BLaER1 (cell line): ENCODE measurements around the gene SPTBN1.

Source experiments
- H3K27ac ChIP-seq: shearing (Covaris generic); formaldehyde crosslinking; 2 replicates; pipeline ENCODE4 v1.8.1; 2022
- H3K27me3 ChIP-seq: shearing (Covaris generic); formaldehyde crosslinking; 2 replicates; pipeline ENCODE4 v1.8.1; 2022
- H3K36me3 ChIP-seq: shearing (Covaris generic); formaldehyde crosslinking; 2 replicates; pipeline ENCODE4 v1.8.1; 2022
- H3K4me1 ChIP-seq: shearing (Covaris generic); formaldehyde crosslinking; 2 replicates; pipeline ENCODE4 v1.8.1; 2022
- H3K4me2 ChIP-seq: shearing (Covaris generic); formaldehyde crosslinking; 2 replicates; pipeline ENCODE4 v1.8.1; 2022
- H3K4me3 ChIP-seq: shearing (Covaris generic); formaldehyde crosslinking; 2 replicates; pipeline ENCODE4 v1.8.1; 2022
- H3K9ac ChIP-seq: shearing (Covaris generic); formaldehyde crosslinking; 2 replicates; pipeline ENCODE4 v1.8.1; 2022
- H3K9me3 ChIP-seq: shearing (Covaris generic); formaldehyde crosslinking; 2 replicates; pipeline ENCODE4 v1.8.1; 2022
- H4K20me1 ChIP-seq: shearing (Covaris generic); formaldehyde crosslinking; 2 replicates; pipeline ENCODE4 v1.8.1; 2022
- Cebpa-rat ChIP-seq: shearing (Covaris generic); IDR thresholded peaks from 2 replicates; pipeline ENCODE4 v1.8.1; 2022

SPTBN1 gene

GRCh38 chr2:54656863-54657262, 200.7 kb downstream of the SPTBN1 start:
- H3K36me3 ChIP-seq, result peaks cover 100% of the 10 kb centered on the region
- no peak for TF ChIP-seq Cebpa-rat

GRCh38 chr2:54657664-54658083, 201.5 kb downstream of the SPTBN1 start:
- no peak overlapping the region for H3K27ac ChIP-seq
- peaks cover 100% of the 10 kb centered on the region for H3K36me3 ChIP-seq
- H3K4me3 ChIP-seq, result no peak overlapping the region
- H3K4me2 ChIP-seq, result no peak overlapping the region
- H3K9ac ChIP-seq, result no peak overlapping the region
- no peak for TF ChIP-seq Cebpa-rat
- H3K9me3 ChIP-seq, result no peaks in the 10 kb centered on the region
- H4K20me1 ChIP-seq, result peaks cover 98% of the 10 kb centered on the region
- H3K27me3 ChIP-seq, result no peaks in the 10 kb centered on the region
- no peaks in the 10 kb centered on the region for H3K4me1 ChIP-seq

More at GRCh38 chr2:54656863-54657262, 200.7 kb downstream of the SPTBN1 start:
- Histone ChIP-seq H3K27ac (no peak overlapping the region), H3K4me3 (no peak overlapping the region), H4K20me1 (peaks cover 100% of the 10 kb centered on the region), H3K27me3 (no peaks in the 10 kb centered on the region), H3K4me1 (no peaks in the 10 kb centered on the region), H3K9ac (no peak overlapping the region), H3K9me3 (no peaks in the 10 kb centered on the region), H3K4me2 (no peak overlapping the region)

GRCh38 chr2:54658564-54659071, 202.5 kb downstream of the SPTBN1 start:
- no peak overlapping the region for H3K9ac ChIP-seq
- H3K4me3 ChIP-seq, result no peak overlapping the region
- H3K4me2 ChIP-seq, result no peak overlapping the region
- TF ChIP-seq Cebpa-rat, result no peak
- no peaks in the 10 kb centered on the region for H3K27me3 ChIP-seq
- no peaks in the 10 kb centered on the region for H3K9me3 ChIP-seq
- H3K27ac ChIP-seq, result no peak overlapping the region
- peaks cover 98% of the 10 kb centered on the region for H4K20me1 ChIP-seq
- H3K36me3 ChIP-seq, result peaks cover 100% of the 10 kb centered on the region
- no peaks in the 10 kb centered on the region for H3K4me1 ChIP-seq

GRCh38 chr2:54659527-54659926, 203.4 kb downstream of the SPTBN1 start:
- Histone ChIP-seq H3K9ac (no peak overlapping the region), H3K9me3 (no peaks in the 10 kb centered on the region), H3K4me2 (no peak overlapping the region), H3K4me1 (no peaks in the 10 kb centered on the region), H4K20me1 (peaks cover 98% of the 10 kb centered on the region), H3K36me3 (peaks cover 100% of the 10 kb centered on the region), H3K27ac (no peak overlapping the region), H3K27me3 (no peaks in the 10 kb centered on the region), H3K4me3 (no peak overlapping the region)
- TF ChIP-seq Cebpa-rat, result no peak

- Histone ChIP-seq H3K9me3 (no peaks in the 10 kb centered on the region), H4K20me1 (peaks cover 98% of the 10 kb centered on the region), H3K9ac (no peak overlapping the region), H3K4me2 (no peak overlapping the region), H3K36me3 (peaks cover 100% of the 10 kb centered on the region), H3K4me1 (no peaks in the 10 kb centered on the region), H3K27me3 (no peaks in the 10 kb centered on the region), H3K4me3 (no peak overlapping the region), H3K27ac (no peak overlapping the region)
- no peak for TF ChIP-seq Cebpa-rat
These were observed 204.6 kb downstream of the SPTBN1 start for GRCh38 chr2:54660752-54661151.

GRCh38 chr2:54663424-54664030, 207.4 kb downstream of the SPTBN1 start:
- Histone ChIP-seq H3K9me3 (no peaks in the 10 kb centered on the region), H3K4me3 (no peak overlapping the region), H3K27me3 (no peaks in the 10 kb centered on the region), H4K20me1 (peaks cover 98% of the 10 kb centered on the region), H3K4me2 (no peak overlapping the region), H3K4me1 (no peaks in the 10 kb centered on the region), H3K36me3 (peaks cover 100% of the 10 kb centered on the region), H3K27ac (no peak overlapping the region), H3K9ac (no peak overlapping the region)
- TF ChIP-seq Cebpa-rat, result no peak

GRCh38 chr2:54664238-54664786, 208.2 kb downstream of the SPTBN1 start:
- Histone ChIP-seq H3K4me3 (no peak overlapping the region), H3K4me1 (no peaks in the 10 kb centered on the region), H3K27ac (no peak overlapping the region), H3K27me3 (no peaks in the 10 kb centered on the region), H3K9me3 (no peaks in the 10 kb centered on the region), H3K36me3 (peaks cover 100% of the 10 kb centered on the region), H4K20me1 (peaks cover 98% of the 10 kb centered on the region), H3K4me2 (no peak overlapping the region), H3K9ac (no peak overlapping the region)
- TF ChIP-seq Cebpa-rat, result no peak

GRCh38 chr2:54665436-54665856, 209.3 kb downstream of the SPTBN1 start:
- Histone ChIP-seq H3K4me1 (no peaks in the 10 kb centered on the region), H3K4me3 (no peak overlapping the region), H3K27me3 (no peaks in the 10 kb centered on the region), H3K4me2 (no peak overlapping the region), H3K9me3 (no peaks in the 10 kb centered on the region), H3K27ac (no peak overlapping the region), H3K9ac (no peak overlapping the region), H4K20me1 (peaks cover 97% of the 10 kb centered on the region), H3K36me3 (peaks cover 100% of the 10 kb centered on the region)
- TF ChIP-seq Cebpa-rat, result no peak

- H3K36me3 ChIP-seq, result peaks cover 100% of the 10 kb centered on the region
- TF ChIP-seq Cebpa-rat, result no peak
- no peak overlapping the region for H3K27ac ChIP-seq
- no peak overlapping the region for H3K4me2 ChIP-seq
- no peak overlapping the region for H3K9ac ChIP-seq
- H4K20me1 ChIP-seq, result peaks cover 97% of the 10 kb centered on the region
- H3K9me3 ChIP-seq, result no peaks in the 10 kb centered on the region
- H3K4me3 ChIP-seq, result no peak overlapping the region
- H3K27me3 ChIP-seq, result no peaks in the 10 kb centered on the region
- no peaks in the 10 kb centered on the region for H3K4me1 ChIP-seq
These were observed 210.1 kb downstream of the SPTBN1 start for GRCh38 chr2:54666131-54666633.

GRCh38 chr2:54666634-54667265, 210.6 kb downstream of the SPTBN1 start:
- no peak for TF ChIP-seq Cebpa-rat
- Histone ChIP-seq H3K27ac (no peak overlapping the region), H3K27me3 (no peaks in the 10 kb centered on the region), H3K9ac (no peak overlapping the region), H4K20me1 (peaks cover 97% of the 10 kb centered on the region), H3K4me3 (no peak overlapping the region), H3K36me3 (peaks cover 96% of the 10 kb centered on the region), H3K4me2 (no peak overlapping the region), H3K4me1 (no peaks in the 10 kb centered on the region), H3K9me3 (no peaks in the 10 kb centered on the region)
